ENCODE data around the gene ZNF653. TPM values are rescaled to one million over a fixed set of nuclear protein-coding genes. Genes with fewer than 3 reads are reported as not detected.
"Not testable (repeated sequence)": the region's sequence is repeated elsewhere in the genome, so short reads cannot be mapped to it uniquely, and the experiment has no call there.

ZNF653 gene
- polyA plus RNA-seq, 3 donors: 10.4 to 11.2 (median 11.0) TPM

DNA sequence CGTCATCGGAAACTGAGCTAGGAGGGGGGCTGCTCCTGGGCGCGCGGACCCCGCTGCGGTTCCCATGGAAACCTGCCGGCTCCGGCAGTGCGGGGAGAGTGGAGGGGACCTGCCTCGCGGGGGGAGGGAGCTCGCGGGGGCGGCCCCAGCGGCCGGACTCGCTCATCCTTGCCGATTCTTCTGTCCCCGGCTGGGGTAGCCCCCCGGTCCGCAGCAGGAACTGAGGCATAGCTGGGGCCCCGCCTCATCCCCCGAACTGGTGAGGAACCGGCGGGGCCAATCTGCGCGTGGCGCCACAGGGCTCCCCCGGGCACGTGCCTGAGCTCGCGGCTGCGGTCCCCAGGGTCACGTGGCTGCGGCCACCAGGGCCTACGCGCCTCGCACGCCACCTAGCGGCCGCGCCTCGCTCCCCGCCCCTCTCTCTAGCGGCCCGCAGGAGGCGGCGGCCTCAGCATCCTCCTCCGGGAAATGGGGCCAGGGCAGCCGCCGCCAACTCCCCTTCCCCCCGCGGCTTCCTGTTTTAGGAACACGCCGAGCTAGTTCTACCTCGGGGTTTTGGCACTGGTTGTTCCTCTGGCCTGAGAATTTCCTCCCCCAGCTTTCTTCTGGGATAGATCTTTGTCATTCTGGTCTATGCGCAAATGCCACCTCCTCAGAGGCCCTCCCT is 23.1 kb downstream of the ZNF653 start:
- DNase-seq: peak; percentile 69

DNA sequence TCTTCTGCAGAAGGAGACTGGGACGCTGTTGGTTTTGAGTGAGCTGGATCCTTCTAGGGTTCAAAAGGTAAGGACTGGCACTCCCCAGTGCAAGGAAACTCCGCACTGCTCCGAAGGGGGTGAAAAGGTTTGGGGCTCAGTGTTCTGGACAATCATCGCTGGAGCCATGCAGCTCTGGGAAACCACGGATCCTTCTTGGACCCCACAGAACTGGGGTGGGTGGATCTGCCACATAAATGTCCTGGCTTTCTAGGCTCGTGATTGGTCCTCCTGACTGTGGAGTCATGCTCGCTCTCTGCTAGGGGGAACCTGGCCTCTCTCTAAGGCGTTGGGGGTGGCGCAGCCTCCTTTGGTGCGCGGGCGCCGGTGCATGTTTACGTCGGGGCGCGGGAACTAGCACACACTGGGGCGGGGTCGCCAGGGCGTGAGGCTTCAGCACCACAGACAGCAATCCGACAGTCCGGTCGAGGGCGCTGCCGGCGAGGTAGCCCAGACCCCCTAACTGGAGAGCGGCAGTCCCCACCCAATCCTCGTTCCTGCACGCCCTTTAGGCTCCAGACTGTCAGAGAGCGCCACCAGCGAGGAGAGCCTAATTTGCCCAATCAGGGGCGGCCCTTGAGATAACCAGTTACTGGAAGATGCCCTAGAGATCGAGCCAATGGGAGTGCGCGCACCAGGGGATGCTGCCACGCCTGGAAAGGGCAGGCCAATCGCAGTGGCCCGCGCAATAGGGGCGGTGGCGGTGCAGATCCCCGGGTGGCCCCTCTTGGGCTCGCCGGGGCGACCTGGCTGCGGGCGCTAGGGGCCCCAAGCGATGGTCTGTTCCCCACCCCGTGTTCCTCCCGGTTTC is 23.9 kb downstream of the ZNF653 start:
- peak; percentile 50 for DNase-seq

DNA sequence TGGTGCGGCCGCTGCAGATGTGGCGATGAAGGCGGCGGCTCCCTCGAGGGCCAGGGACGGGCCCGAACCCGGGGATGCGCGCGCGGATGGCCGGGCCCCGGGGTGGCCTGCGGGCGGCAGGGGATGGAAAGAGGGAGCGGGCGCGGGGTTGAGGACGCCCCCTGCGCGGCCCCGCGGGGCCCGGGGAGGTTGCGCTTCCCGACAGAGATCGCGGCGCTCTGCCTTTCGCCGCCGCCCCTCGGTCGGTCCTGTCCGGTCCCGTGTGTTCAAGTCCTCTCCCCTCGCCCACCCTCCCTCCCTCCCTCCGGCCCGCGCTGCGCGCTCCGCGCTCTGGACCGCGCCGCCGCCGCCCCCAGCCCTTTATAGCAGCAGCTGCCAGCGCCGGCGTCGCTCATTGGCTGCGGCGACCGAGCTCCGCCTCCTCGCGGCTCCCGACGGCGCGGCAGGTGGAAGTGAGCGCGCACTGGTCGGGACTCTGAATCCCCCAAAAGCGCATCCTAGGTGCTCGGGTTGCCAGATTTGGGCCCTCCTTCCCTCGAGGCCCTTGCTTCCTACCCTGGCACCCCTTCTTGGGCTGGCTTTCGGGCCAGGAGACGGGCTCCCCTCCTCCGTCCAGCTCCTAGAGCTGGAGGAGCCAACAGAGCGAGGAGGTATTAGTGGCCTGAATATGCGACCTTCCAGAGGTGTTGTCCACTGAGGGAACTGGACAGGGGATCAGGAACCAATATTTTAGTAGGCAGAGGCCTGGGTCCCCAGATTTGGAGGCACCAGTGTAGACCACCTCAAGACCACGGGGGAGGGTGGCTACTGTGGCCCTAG is 24.7 kb downstream of the ZNF653 start, which contains the start of gene ELAVL3:
Gene ELAVL3 (minus strand): TSS at position 332 of the 819 bp plus-strand sequence. CDS start 438 bp downstream, outside the sequence.
- DNase-seq: no peak

DNA sequence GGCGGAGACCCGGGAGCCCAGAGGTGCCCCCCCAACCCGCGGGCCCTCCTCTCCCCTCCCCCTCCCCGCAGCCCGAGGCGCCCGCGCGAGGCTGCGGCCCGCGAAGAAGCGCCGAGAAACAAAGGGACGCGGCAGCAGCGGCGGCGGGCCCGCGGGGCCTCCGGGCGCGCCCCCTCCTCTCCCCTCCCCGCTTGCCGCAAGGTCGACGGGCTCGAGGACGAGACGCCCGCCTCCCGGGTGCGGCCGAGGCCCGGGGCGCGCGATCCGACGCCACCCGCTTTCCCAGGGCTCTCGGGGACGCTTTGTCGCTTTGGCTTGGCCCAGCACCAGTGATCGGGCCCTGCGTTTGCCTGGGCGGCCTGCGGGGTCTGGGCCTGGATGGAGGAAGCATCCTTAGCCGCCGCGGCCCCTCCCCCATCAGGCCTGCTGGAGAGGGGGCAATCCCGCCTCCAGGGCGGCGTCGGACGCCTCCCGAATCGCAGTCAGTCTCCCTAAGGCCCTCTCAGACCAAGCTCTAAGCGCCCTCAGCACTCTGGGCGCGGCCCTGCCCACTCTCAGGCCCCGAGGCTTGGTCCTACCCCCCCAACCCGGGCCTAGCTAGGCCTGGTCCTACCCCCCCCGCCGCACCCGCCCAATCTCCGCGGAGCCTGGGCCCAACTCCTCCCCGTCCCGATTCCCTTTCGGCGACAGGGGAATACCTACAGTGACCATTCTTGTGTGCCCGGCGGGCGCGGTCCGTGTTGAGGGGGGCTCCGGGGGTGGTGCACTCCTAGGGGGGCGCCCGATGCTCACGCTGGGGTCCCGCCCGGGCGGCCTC is 25.5 kb downstream of the ZNF653 start:
- no peak for DNase-seq

DNA sequence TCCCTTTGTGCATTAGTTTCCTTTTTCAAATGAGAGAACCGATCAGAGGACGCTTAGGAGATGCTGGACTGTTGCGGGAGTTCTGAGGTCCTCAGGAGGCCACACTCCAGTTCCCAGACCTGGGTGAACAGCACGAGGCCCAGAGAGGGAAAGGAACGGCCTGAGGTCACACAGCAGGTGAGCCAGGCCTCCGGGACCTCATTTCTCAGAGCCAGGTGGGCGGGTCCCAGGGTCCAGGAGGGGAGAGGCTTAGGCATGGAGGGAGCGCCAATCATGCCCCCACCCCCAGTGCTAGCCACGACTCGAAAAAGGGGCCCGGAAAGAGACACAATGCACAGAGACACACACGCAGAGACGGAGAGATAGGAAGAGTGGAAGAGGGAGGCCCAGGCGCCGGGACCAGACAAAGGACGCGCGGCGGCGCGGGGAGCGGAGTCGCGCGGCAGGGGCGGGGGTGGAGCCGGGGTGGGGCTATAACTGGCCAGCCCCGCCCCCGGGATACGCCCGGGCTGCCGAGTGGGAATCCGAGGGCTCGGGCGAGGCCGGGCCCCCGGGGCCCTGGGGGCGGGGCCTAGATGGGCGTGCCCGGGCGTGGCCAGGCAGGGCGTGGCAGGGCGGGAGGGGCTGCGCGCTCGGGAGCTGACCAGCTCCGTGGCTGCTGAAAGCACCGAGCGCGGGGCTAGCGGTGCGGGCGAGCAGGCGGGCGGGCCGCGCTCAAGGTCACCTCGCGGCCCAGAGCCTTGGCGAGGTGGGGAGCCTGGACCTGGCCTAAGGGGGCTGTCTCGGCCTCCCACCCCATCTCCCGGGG is 26.3 kb downstream of the ZNF653 start:
- DNase-seq: no peak

DNA sequence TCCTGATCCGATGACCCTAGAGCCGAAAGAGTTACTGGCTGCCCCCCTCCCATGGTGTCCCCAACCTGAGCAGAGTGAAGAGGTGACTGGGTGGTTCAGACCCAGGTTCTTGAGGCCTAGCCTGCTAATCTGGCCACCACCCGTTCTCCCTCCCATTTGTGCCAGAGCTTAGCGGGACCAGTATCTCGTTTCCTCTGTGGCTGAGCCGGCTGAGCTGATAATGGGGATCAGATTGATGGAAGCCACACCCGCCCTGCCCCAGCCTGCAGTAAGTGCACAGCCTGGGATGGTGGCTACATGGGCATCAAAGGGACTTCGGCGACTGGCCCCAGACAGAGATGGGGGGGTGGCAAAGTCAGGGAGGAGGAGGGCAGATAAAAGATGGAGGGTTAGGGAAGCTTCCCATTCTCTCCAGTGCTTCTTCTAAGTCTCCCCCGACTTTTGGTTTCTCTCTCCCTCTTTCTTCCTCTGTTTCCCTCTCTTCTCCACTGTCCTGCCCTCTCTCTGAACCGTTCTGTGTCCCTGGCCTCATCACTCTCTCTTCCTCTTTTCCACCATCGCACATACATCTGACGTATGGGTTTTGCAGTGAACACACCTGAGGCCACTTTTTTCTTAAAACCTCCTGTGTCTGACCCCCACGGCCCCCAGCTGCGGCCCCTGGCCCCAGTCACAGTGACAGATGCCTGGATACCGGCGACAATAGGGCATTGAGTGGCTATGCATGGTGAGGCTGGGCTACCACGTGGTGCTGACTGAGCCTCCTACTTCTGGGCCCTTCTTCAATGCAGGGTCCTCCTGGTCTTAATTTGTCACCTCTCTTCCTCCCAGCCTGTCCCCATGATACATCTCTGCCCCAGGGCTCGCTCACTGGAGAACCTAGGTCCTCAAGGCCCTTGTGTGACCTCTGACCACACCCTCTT is 27.2 kb downstream of the ZNF653 start:
- DNase-seq: no peak

DNA sequence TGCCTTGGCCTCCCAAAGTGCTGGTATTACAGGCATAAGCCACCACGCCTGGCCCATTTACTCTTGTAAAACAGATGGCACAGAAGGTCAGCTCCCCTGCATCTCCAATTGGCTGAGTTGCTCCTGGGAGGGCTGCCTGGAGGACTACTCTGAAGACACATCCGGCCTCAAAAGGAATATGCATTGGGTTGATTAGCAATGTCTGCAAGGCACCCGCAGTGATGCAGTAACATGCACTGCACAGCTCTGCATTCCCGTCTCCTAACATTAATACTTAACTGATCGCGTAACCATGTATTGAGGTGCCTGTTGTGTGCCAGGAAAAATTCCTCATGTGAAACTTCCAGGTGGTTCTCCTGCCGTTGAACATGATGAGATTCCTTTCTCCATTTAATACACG is 29.8 kb downstream of the ZNF653 start:
- DNase-seq: no peak

DNA sequence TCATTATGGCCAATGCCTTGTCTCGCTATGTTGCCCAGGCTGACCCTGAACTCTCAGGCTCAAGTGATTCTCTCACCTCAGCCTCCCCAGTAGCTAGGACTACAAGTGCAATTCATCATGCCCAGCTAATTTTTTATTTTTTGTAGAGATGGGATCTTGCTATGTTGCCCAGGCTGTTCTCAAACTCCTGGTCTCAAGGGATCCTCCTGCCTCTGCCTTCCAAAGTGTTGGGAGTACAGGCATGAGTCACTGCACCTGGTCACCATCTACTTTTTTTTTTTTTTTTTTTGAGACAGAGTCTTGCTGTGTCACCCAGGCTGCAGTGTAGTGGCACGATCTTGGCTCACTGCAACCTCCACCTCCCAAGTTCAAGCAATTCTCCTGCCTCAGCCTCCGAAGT is 30.3 kb downstream of the ZNF653 start:
- DNase-seq: not testable (repeated sequence)

DNA sequence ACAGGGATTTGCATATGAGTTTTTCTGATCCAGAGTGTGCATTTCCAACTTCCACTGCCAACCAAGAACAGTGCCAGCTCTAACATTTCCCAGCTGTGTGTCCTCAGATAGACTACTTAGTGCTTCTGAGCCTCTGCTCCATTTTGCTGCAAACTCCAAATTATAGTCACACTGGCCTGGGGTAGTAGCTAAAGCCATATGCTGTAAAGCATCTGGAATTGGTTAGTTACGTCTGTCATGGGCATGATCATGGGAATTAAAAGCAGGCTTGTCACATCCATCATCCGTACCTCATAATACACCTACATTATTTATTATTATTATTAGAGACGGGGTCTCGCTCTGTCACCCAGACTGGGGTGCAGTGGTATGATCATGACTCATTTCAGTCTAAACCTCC is 31.9 kb downstream of the ZNF653 start:
- DNase-seq: no peak

DNA sequence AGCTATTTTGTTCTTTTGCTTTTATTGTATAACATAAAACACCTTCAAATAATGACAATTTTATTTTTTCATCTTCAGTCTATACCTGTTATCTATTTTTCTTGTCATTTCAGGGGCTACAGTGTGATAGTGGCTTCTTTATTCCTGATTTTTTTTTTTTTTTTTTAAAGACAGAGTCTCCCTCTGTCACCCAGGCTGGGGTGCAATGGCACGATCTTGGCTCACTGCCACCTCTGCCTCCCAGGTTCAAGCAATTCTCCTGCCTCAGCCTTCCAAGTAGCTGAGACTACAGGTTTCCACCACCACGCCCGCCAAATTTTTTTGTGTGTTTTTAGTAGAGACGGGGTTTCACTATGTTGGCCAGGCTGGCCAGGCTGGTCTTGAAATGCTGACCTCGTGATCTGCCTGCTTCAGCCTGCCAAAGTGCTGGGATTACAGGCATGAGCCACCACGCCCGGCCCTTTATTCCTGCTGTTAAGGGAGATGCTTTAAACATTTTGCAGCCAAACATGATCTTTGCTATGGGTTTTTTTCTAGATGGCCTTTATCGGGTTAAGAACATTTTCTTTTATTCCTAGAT is 37.3 kb downstream of the ZNF653 start:
- DNase-seq: not testable (repeated sequence)

DNA sequence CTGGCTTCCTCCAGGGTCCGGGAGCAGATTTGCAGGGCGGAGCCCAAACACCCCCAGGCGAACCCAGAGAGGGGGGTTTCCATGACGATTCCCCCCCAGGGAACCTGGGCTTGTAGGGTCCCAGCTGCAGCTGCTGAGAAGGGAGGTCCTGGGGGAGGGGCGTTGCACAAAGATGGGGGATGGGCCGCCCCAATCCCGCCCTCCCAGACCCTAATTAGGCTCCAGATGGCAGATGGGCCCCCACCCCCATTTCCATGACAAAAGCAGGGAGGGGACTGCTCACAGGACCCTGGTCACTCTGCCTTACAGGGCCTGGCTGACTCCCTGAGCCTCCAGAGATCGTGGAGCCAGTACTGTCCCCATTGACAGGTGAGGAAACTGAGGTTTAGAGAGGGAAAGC is 40.0 kb downstream of the ZNF653 start:
- DNase-seq: no peak

DNA sequence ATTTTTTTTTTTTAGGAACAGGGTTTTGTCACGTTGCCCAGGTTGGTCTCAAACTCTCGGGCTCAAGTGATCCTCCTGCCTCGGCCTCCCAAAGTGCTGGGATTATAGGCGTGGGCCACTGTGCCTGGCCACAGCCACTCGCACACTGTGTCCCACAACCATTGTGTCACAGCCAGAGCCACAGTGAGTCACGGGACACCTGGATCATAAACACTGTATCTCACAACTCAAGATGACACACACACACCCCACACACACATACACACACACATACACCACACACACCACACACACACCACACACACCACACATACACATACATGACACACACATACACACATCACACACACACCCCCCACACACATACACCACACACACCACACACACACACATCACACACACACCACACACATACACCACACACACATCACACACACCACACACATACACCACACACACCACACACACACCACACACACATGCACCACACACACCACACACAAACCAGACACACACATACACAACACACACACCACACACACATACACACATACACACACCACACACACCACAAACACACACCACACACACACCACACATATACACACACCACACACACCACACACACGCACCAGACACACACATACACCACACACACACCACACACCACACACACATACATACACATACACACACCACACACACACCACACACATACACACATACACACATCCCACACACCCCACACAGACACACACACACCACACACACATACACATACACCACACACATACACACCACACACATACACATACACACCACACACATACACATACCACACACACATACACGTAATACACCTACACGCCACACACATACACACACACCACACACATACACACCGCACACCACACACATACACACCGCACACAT is 41.0 kb downstream of the ZNF653 start:
- DNase-seq: no peak

DNA sequence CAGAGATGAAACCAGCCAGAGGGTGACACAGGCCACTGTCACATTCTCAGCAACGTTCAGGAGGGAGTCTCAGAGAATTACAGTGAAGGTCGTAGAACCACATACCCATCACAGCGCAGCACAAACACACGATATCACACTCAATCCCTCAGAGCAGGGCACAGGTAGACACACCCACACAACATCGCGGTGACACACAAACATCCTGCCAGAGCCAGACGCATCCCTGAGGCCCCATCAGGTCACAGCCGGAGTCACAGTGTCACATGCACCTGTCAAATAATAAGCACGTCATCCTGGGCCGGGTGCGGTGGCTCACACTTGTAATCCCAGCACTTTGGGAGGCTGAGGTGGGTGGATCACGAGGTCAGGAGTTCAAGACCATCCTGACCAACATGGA is 42.2 kb downstream of the ZNF653 start:
- no peak for DNase-seq

DNA sequence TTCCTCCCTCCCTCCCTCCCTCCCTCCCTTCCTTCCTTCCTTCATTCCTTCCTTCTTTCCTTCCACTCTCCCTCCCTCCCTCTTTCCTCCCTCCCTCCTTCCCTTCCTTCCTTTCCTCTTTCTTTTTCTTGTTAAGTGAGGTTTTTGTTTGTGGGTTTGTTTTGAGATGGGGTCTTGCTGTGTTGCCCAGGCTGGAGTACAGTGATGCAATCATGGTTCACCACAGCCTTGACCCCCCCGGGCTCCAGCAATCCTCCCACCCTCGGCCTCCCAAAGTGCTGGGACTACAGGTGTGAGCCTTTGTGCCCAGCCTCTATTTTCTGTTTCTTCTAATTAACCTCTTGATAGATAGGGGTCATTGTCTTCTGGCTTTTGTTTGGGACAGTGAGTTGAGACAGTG is 44.2 kb downstream of the ZNF653 start:
- DNase-seq: no peak

DNA sequence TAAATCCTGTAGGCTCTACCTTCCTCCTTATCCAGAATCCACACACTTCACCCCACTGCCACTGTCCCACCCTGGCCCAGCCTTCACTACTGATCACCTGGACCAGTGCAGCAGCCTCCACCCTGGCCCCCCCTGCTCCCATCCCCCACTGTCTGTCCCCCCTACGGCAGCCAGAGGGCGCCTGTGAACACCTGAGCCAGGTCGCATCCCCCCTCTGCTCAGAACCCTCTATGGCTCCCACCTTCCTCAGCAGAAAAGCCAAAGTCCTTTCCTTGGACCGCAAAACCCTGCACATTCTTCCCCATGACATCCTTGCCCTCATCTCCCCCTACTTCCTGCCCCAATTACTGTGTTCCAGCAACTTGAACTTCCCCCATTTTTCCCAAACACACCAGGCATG is 45.4 kb downstream of the ZNF653 start:
- no peak for DNase-seq

DNA sequence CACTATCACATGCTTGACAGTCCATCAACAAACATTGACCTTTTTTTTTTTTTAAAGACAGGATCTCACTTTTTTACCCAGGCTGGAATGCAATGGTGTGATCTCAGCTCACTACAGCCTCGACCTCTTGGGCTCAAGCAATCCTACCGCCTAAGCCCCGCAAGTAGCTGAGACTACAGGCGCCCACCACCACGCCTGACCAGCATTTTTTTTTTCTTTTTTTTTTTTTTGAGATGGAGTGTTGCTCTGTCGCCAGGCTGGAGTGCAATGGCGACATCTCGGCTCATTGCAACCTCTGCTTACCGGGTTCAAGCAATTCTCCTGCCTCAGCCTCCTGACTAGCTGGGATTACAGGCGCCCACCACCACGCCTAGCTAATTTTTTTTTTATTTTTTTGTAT is 46.7 kb downstream of the ZNF653 start:
- DNase-seq: not testable (repeated sequence)

DNA sequence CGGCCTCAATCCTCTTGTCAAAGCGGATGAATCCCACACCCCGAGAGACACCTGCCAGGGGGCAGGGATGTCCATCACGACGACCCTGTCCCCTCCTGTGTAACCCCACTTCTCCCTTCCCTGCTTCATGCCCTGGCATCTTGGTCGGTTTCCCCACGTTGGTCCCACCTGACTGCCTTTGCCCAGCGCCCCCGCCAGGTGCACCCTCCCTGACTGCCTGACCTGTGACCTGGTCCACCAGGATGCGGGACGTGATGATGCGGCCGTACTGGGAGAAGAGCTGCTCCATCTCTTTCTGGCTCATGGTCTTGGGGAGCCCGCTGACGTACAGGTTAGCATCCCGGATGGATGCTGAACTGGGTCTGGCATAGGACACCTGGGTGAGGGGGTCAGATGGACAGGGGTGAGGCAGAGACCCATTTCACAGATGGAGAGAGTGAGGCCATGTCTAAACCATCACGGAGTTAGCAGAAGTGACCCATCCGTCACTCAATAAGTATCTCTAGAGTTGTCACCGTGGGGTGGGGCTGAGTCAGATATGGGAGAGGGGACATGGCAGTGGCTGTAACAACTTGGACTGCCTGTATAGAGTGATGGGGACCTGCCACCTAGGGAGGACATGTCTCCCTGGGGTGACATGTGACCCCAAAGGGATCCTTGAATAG is 47.3 kb downstream of the ZNF653 start:
- DNase-seq: no peak

Data from renal pelvis (tissue), 4 donors.